Left hindlimb (tissue), 1 donor: ENCODE results near the gene STING1.
"Not testable (repeated sequence)": the region's sequence is repeated elsewhere in the genome, so short reads cannot be mapped to it uniquely, and the experiment has no call there.

Experiments
- DNase-seq: peaks from one replicate; pipeline ENCODE4 v3.0.0-alpha.2; 2018

Gene STING1

GRCh38 chr5:139482050-139482889 lies at the start of gene STING1:
TSS of gene STING1 (minus strand) at chr5:139482758. CDS start at chr5:139481704, 1,054 bp downstream.
- DNase-seq: peak; percentile 91

GRCh38 chr5:139531772-139532169 lies 49.2 kb upstream of the STING1 start:
- DNase-seq: no peak

DNA sequence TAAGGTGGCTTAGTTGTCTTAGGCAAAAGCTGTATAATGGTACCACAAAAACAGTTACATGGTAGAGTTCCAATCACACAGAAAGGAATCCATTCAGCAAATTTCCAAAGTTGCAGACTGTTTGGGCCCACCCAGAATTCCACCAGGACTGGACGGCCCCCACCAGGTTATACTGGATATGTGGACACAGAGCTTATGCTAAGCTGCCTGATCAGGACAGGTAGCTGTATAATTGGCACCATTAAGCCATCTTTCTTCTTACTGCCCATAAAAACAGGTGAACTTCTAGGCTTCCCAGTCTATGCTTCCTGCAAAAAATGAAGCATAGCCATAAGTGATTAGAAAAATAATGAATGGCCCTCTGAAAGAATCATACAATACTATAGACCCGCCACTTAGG lies 47.5 kb upstream of the STING1 start:
- DNase-seq: not testable (repeated sequence)

DNA sequence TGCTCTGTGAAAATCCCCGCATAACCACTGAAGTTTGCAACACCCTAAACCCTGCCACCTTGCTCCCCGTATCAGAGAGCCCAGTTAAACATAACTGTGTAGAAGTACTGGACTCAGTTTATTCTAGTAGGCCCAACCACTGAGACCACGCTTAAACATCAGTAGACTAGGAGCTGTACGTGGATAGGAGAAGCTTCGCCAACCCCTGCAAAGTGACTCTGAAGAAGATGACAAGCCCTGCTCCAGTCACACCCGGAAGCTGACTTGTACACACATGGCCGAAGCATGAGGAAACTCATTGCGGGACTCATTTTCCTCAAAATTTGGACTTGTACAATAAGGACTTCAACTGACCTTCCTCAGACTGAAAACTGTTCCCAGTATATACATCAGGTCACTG lies 46.1 kb upstream of the STING1 start:
- not testable (repeated sequence) for DNase-seq

- not testable (repeated sequence) for DNase-seq
Measured at GRCh38 chr5:139527896-139528467, 45.4 kb upstream of the STING1 start.

- DNase-seq: not testable (repeated sequence)
Measured at GRCh38 chr5:139527090-139527470, 44.5 kb upstream of the STING1 start.

GRCh38 chr5:139526309-139527089 lies 43.9 kb upstream of the STING1 start:
- DNase-seq: not testable (repeated sequence)

- not testable (repeated sequence) for DNase-seq
Measured at GRCh38 chr5:139525586-139526308, 43.2 kb upstream of the STING1 start.

GRCh38 chr5:139524940-139525585 lies 42.5 kb upstream of the STING1 start:
- DNase-seq: no peak

DNA sequence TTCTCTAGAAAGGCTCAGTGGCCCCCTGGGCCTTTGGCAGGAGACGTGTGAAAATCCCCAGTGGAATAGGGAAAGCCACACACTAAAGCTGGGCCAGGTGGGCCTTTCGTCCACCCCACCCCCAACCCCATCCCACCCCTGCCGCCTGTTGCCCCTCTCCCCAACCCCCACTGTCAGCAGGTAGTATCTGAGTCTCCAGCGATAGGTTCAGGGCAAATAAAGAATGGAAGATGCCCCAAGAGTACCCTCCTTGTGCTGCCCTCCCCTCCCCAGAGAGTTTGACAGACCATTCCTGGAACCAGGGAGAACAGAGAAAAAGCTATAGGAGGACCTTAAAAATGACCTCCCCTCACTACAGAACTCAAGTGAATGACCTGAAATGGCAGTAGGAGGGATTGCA lies 41.9 kb upstream of the STING1 start:
- no peak for DNase-seq

DNA sequence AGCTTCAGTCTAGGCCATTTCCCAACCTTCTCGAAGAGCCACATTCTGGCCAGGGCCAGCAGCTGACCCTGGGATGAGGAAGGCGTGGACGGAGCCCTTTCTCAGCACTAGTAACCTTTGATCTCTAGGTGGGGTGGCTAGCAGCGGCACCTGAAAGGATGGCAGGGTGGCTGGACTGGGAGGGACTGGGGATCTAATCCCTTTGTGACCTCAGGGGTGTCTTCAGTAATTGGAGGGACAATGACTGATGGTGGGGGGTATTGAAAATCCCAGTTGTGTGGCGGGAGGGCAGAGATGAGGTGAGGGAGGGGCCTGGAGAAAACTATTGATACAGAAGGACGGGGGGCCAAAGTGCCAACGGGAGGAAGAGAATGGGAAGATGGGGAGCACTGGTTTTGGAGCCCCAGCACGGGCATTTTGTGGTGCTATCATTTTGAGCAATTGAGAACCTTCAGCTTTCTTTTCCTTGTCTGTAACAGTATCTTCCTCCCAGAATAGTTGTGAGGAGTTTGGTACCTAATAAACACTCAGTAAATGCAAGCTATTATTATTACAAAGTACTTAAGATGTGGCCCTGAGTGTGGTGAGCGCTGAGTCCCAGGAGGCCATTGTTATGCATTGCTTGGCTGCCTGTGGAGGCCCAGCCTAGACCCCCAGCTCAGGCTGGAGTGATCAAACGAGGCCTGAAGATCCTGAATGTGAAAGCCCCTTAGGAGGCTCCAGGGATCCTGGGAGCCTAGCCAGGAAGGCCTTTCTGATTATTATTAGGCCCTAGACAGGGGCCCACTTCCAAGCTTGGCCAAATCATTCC lies 41.3 kb upstream of the STING1 start:
- DNase-seq: no peak

DNA sequence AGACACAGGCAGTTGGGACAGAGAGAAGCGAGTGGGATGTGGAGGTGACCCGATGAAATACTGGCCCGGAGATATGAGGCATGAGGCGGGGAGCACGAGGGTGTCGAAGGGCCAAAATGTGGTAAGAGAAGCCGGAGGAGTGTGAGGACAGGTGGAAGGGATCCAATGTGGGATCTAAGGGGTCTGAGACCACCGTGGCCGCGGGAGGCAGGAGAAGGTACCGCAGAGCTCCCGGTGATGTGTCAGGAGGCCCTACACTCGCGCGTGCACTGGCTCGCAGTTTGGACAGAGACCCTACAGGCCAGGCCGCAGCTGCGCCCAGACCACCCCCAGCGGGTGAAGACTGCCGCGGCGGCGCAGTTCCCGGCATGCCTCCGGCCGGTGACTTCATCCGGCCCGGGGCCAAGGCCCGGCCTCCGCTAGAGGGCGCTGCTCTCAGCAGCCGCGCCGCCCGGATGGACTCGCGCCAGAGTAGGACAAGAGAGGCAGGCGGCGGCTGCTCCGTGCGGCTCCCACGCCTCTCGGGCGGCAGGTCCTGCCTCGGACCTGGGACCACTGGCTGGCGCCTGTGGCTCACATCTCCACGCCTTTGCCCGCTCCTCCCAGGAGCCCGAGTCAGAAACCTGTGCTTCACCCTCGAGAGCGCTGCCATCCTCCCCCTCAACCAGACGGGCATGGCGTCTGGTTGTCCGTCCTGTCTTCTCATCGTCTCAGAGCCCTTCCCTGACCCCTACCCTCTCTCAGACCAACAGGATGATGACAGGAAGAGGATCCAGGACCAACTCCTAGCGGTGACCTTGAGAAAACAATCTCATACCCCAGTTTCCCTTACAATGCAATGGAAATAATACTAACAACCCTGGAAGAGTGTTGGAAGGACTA lies 35.4 kb upstream of the STING1 start:
- DNase-seq: peak; percentile 93

DNA sequence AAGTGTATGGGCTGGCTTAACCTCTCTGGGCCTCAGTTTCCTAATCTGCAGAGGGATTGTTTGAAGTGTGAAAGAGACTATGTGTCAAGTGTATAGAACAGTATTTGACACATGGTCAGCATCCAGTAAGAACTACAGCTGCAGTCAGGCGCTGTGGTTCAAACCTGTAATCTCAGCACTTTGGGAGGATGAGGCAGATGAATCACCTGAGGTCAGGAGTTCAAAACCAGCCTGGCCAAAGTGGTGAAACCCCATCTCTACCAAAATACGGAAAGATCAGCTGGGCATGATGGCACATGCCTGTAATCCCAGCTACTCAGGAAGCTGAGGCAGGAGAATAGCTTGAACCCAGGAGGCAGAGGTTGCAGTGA lies 31.9 kb upstream of the STING1 start:
- no peak for DNase-seq

- no peak for DNase-seq
Measured at GRCh38 chr5:139513852-139514485, 31.4 kb upstream of the STING1 start.

DNA sequence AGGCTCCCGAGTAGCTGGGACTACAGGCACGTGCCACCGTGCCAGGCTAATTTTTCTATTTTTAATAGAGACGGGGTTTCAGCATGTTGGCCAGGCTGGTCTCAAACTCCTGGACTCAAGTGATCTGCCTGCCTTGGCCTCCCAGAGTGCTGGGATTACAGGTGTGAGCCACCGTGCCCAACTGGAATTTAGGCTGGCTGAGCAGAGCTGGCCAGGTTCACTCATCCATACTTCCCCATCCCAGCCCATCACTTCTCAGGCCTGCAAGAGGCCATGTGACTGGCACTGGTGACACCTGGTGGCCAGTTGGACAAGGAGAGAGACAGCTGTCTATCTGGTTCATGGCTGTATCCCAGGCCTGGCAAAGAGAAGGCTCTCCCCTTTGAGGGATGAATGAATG lies 30.9 kb upstream of the STING1 start:
- peak; percentile 83 for DNase-seq

DNA sequence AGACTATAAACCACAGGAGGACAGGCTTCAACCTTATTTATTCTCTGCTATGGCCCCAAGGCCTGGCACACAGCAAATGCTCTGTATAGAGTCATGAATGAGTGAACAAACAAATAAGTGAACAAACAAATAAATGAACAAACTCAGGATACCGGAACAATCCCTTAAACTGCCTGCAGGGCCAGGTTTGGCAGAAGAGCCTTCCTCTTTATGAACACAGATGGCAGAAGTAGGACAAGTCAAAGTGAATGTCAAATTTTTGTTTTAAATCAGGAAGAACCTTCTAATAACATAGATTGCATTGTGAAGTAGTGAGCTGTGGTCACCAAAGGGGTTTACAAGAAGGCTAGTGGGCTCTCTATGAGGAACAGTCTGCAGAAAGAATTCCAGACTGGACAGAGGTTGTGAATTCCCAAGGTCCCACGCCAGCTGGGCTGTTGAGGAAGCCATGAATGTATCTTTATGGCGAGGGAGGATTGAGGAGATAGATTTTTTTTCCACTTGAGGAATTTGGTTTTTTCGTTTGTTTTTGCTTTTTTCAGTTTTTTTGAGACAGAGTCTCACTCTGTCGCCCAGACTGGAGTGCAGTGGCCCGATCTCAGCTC lies 30.3 kb upstream of the STING1 start:
- no peak for DNase-seq

- DNase-seq: not testable (repeated sequence)
Measured at GRCh38 chr5:139504722-139505121, 22.2 kb upstream of the STING1 start.

DNA sequence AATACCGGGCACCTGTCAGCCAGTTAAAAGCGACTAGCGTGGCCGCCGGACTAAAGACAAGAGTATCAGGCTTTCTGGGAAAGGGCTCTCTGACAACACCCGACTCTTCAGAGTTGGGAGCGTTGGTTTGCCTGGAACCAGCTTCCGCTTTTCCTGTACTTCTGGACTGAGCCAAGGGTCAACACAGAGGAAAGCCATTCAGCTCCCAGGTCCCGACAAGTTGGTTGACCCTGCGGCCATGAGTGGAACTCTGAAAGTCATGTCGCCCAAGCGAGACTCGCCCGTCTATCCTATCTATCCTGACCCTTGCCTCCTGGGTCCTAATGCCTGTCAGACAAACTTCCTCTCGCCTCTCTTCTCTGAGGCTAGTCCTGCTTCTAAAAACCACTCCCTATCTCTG lies 21.3 kb upstream of the STING1 start:
- DNase-seq: not testable (repeated sequence)

- DNase-seq: not testable (repeated sequence)
Measured at GRCh38 chr5:139503036-139503817, 20.7 kb upstream of the STING1 start.
